H9 (cell line): ENCODE measurements around the gene CTH. TPM values are rescaled to one million over a fixed set of nuclear protein-coding genes. Genes with fewer than 3 reads are reported as not detected.
A peak's percentile ranks its signal among the peaks of the same experiment; 100 is the strongest.

Experiments
- DNase-seq: peaks from one replicate; pipeline ENCODE4 v3.0.0-alpha.2; 2017
- H2AFZ ChIP-seq: one replicate; pipeline ENCODE4 v1.6.1; 2013; ENCODE audit warnings: mild to moderate bottlenecking, low read length, control low read depth, moderate library complexity
- H2AK5ac ChIP-seq: 2 replicates; pipeline ENCODE4 v1.6.1; 2013; ENCODE audit warnings: low read length, control low read depth, mixed read lengths; ENCODE audit not compliant: insufficient read length
- H2BK120ac ChIP-seq: one replicate; pipeline ENCODE4 v1.6.1; 2013; ENCODE audit warnings: low read depth, mild to moderate bottlenecking, low read length, control low read depth, inconsistent platforms; ENCODE audit not compliant: poor library complexity, severe bottlenecking
- H2BK12ac ChIP-seq: 2 replicates; pipeline ENCODE4 v1.6.1; 2013; ENCODE audit warnings: low read length, control low read depth, mixed read lengths, low read depth; ENCODE audit not compliant: insufficient read length
- H2BK15ac ChIP-seq: 2 replicates; pipeline ENCODE4 v1.6.1; 2013; ENCODE audit warnings: low read depth, low read length, control low read depth
- H2BK20ac ChIP-seq: one replicate; pipeline ENCODE4 v1.6.1; 2013; ENCODE audit warnings: low read depth, mild to moderate bottlenecking, low read length, control low read depth, inconsistent platforms; ENCODE audit not compliant: poor library complexity, severe bottlenecking
- H2BK5ac ChIP-seq: 2 replicates; pipeline ENCODE4 v1.6.1; 2013; ENCODE audit warnings: low read length, control low read depth, mixed read lengths; ENCODE audit not compliant: insufficient read length
- H3K14ac ChIP-seq: 2 replicates; pipeline ENCODE4 v1.6.1; 2013; ENCODE audit warnings: low read length, control low read depth; ENCODE audit not compliant: insufficient read depth
- H3K18ac ChIP-seq: 2 replicates; pipeline ENCODE4 v1.6.1; 2013; ENCODE audit warnings: low read depth, mild to moderate bottlenecking, mixed read lengths, low read length, control low read depth; ENCODE audit not compliant: insufficient read length
- H3K23ac ChIP-seq: 2 replicates; pipeline ENCODE4 v1.6.1; 2013; ENCODE audit warnings: low read length, control low read depth, mixed read lengths, low read depth; ENCODE audit not compliant: insufficient read length
- H3K23me2 ChIP-seq: 2 replicates; pipeline ENCODE4 v1.6.1; 2013; ENCODE audit warnings: low read depth, mild to moderate bottlenecking, mixed read lengths, low read length, control low read depth; ENCODE audit not compliant: insufficient read length, poor library complexity, severe bottlenecking
- H3K27ac ChIP-seq: 2 replicates; pipeline ENCODE4 v1.5.1; 2013; ENCODE audit warnings: low read length, control low read depth, mixed read lengths, low read depth; ENCODE audit not compliant: insufficient read length
- H3K27me3 ChIP-seq: 2 replicates; pipeline ENCODE4 v1.6.1; 2013; ENCODE audit warnings: low read length, control low read depth, inconsistent platforms; ENCODE audit not compliant: insufficient read depth
- H3K4ac ChIP-seq: 2 replicates; pipeline ENCODE4 v1.6.1; 2013; ENCODE audit warnings: low read depth, mild to moderate bottlenecking, control low read depth, inconsistent platforms, low read length, moderate library complexity
- H3K4me1 ChIP-seq: 2 replicates; pipeline ENCODE4 v1.6.1; 2013; ENCODE audit warnings: low read length, control low read depth, inconsistent platforms; ENCODE audit not compliant: insufficient read depth
- H3K4me2 ChIP-seq: 2 replicates; pipeline ENCODE4 v1.6.1; 2013; ENCODE audit warnings: low read length, control low read depth, mixed read lengths; ENCODE audit not compliant: insufficient read length, insufficient read depth
- H3K56ac ChIP-seq: 2 replicates; pipeline ENCODE4 v1.6.1; 2013; ENCODE audit warnings: low read depth, mild to moderate bottlenecking, mixed read lengths, low read length, control low read depth; ENCODE audit not compliant: insufficient read length
- H3K79me1 ChIP-seq: 2 replicates; pipeline ENCODE4 v1.6.1; 2013; ENCODE audit warnings: low read depth, mild to moderate bottlenecking, moderate library complexity, low read length, control low read depth, inconsistent platforms; ENCODE audit not compliant: insufficient read depth, poor library complexity, severe bottlenecking
- H3K79me2 ChIP-seq: 2 replicates; pipeline ENCODE4 v1.6.1; 2013; ENCODE audit warnings: low read length, control low read depth, inconsistent platforms; ENCODE audit not compliant: insufficient read depth
- H3K9ac ChIP-seq: 2 replicates; pipeline ENCODE4 v1.6.1; 2013; ENCODE audit warnings: low read length, control low read depth, mixed read lengths; ENCODE audit not compliant: insufficient read length; ENCODE audit errors: extremely low read depth
- H3K9me3 ChIP-seq: one replicate; pipeline ENCODE4 v1.6.1; 2013; ENCODE audit warnings: low read depth, low read length, inconsistent platforms; ENCODE audit not compliant: control insufficient read depth
- H3T11ph ChIP-seq: one replicate; pipeline ENCODE4 v1.6.1; 2013; ENCODE audit warnings: mild to moderate bottlenecking, low read length, control low read depth, inconsistent platforms
- H4K20me1 ChIP-seq: one replicate; pipeline ENCODE4 v1.6.1; 2013; ENCODE audit not compliant: control insufficient read depth, insufficient read length, insufficient read depth
- H4K5ac ChIP-seq: 2 replicates; pipeline ENCODE4 v1.6.1; 2013; ENCODE audit warnings: low read depth, mild to moderate bottlenecking, mixed read lengths, low read length, control low read depth; ENCODE audit not compliant: insufficient read length
- H4K8ac ChIP-seq: replicated peaks from 2 replicates; pipeline ENCODE4 v1.6.1; 2013; ENCODE audit warnings: low read length, control low read depth, mixed read lengths, low read depth; ENCODE audit not compliant: insufficient read length
- H4K91ac ChIP-seq: 2 replicates; pipeline ENCODE4 v1.6.1; 2013; ENCODE audit warnings: low read depth, mild to moderate bottlenecking, moderate library complexity, mixed read lengths, low read length, control low read depth; ENCODE audit not compliant: insufficient read length
- H3K27ac Mint-ChIP-seq, 3 experiments: 2 replicates in 2 of 3; 3 replicates in 1 of 3; pipeline ENCODE4 v1.8.0; 2020 to 2021; ENCODE audit warnings: mixed read lengths in 3 of 3, mild to moderate bottlenecking in 1 of 3, moderate library complexity in 1 of 3
- H3K27me3 Mint-ChIP-seq: 2 replicates; pipeline ENCODE4 v1.8.0; 2021; ENCODE audit warnings: low read depth, mild to moderate bottlenecking, moderate library complexity, mixed read lengths
- H3K36me3 Mint-ChIP-seq, 3 experiments: 2 replicates in 2 of 3; 3 replicates in 1 of 3; pipeline ENCODE4 v1.8.0; 2020 to 2021; ENCODE audit warnings: low read depth in 3 of 3, mixed read lengths in 3 of 3; ENCODE audit not compliant: insufficient read depth in 1 of 3
- H3K4me1 Mint-ChIP-seq, 2 experiments: 2 replicates each; pipeline ENCODE4 v1.8.0; 2020; ENCODE audit warnings: mixed read lengths in 2 of 2
- H3K4me3 Mint-ChIP-seq, 2 experiments: 2 replicates in 1 of 2; 3 replicates in 1 of 2; pipeline ENCODE4 v1.8.0; 2020 to 2021; ENCODE audit warnings: mild to moderate bottlenecking in 2 of 2, mixed read lengths in 2 of 2, moderate library complexity in 1 of 2
- H3K9me3 Mint-ChIP-seq, 2 experiments: 2 replicates in 1 of 2; 3 replicates in 1 of 2; pipeline ENCODE4 v1.8.0; 2020; ENCODE audit warnings: mild to moderate bottlenecking in 2 of 2, mixed read lengths in 2 of 2, moderate library complexity in 1 of 2
- WGBS: extraction: QIAGEN DNeasy Blood & Tissue Kit; methylation state at CpG from one replicate; pipeline ENCODE4 v1.1.7; 2013; ENCODE audit warnings: missing lambda C conversion rate, low lambda C conversion rate, mixed read lengths; ENCODE audit not compliant: insufficient read length; ENCODE audit errors: extremely low coverage; 5-methylcytosine and 5-hydroxymethylcytosine counted together
- total RNA-seq: library from RNA; stranded (reverse); gene quantifications from 2 replicates; pipeline ENCODE4 v1.2.1, GENCODE V29; 2021
- TF ChIP-seq, protein P1 (sequence below): fragments of 200-600 bp; sonication (generic); conservative IDR thresholded peaks from 3 replicates; pipeline ENCODE4 v1.8.0; 2021; ENCODE audit warnings: antibody characterized with exemption, mild to moderate bottlenecking

The CTH gene
- total RNA-seq, 1 experiment from 2014 or later = 15.5 TPM

DNA sequence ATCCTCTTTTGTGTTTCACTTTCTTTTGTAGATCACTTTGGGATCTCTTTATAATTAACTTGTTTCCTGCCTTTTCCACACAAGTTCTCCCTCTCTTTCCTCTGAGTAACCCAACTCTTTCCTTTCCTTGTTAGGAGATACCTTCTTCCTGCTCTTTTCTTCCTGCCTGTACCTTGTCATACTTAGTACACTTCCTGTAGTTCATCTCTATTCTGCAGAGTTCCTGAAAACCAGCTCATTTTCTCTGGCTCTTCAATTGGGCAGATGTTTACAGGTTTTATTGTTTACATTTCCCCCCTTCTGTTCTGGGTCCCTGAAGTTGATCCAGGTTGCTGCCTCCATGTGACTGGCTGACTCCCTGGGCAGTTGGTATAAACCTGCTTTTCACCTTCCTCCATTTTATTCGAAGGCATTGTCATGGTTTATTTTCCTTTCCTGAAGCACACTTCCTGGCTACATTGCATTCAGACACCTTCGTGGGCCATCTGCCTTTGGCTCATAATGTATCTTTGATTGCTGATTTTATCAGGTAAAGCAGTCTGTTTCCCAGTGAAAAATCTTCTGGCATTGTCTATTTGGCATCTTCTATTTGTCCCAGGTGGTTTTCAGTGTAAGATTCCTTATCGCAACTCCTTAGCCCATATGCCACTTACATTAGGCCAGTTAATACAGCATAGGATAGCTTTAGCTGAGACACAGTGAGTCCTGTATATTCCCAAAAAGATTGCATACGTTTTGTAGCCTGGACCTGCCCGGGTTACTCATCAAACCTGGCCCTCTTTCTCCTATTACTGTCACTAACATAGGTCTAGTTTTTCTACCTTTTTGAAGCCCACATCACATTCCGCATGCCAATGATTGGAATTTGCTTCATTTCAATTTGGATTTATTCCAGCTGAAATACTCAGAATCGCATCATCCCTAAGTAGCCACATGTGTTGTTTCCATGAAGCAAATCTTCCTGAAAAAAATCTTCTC is 15.4 kb downstream of the CTH start:
- no peak overlapping the region for H3K14ac ChIP-seq
- no peak overlapping the region for H3K56ac ChIP-seq
- no peak overlapping the region for H2BK20ac ChIP-seq
- H4K5ac ChIP-seq = no peak overlapping the region
- TF ChIP-seq, protein P1, sequence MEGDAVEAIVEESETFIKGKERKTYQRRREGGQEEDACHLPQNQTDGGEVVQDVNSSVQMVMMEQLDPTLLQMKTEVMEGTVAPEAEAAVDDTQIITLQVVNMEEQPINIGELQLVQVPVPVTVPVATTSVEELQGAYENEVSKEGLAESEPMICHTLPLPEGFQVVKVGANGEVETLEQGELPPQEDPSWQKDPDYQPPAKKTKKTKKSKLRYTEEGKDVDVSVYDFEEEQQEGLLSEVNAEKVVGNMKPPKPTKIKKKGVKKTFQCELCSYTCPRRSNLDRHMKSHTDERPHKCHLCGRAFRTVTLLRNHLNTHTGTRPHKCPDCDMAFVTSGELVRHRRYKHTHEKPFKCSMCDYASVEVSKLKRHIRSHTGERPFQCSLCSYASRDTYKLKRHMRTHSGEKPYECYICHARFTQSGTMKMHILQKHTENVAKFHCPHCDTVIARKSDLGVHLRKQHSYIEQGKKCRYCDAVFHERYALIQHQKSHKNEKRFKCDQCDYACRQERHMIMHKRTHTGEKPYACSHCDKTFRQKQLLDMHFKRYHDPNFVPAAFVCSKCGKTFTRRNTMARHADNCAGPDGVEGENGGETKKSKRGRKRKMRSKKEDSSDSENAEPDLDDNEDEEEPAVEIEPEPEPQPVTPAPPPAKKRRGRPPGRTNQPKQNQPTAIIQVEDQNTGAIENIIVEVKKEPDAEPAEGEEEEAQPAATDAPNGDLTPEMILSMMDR = no peak
- H2BK120ac ChIP-seq = no peak overlapping the region
- H4K8ac ChIP-seq = no peak overlapping the region
- WGBS = no CpG with 5 or more reads among the region's 7 CpGs
- H3K9me3 ChIP-seq = no peaks in the 10 kb centered on the region
- no peaks in the 10 kb centered on the region for H3K23me2 ChIP-seq
- H2AK5ac ChIP-seq = no peak overlapping the region
- H4K91ac ChIP-seq = no peak overlapping the region
- H2BK5ac ChIP-seq = no peak overlapping the region
- Mint-ChIP-seq H3K4me1 (peaks cover 11 to 21% of the 10 kb centered on the region in 2 experiments), H3K36me3 (peaks cover 26 to 66% (median 59%) of the 10 kb centered on the region in 3 experiments), H3K9me3 (no peaks in the 10 kb centered on the region), H3K27me3 (no peaks in the 10 kb centered on the region), H3K27ac (peak overlapping the region; percentile 65 to 82 (median 67)), H3K4me3 (no peak overlapping the region)
- no peak overlapping the region for H3K9ac ChIP-seq
- no peak overlapping the region for H3T11ph ChIP-seq
- H3K23ac ChIP-seq = no peak overlapping the region
- no peaks in the 10 kb centered on the region for H3K27me3 ChIP-seq
- no peaks in the 10 kb centered on the region for H4K20me1 ChIP-seq
- no peak overlapping the region for H3K27ac ChIP-seq
- H2AFZ ChIP-seq = no peak overlapping the region
- no peaks in the 10 kb centered on the region for H3K79me2 ChIP-seq
- no peaks in the 10 kb centered on the region for H3K79me1 ChIP-seq
- H3K18ac ChIP-seq = no peak overlapping the region
- H3K4me2 ChIP-seq = no peak overlapping the region
- H2BK15ac ChIP-seq = no peak overlapping the region
- no peak overlapping the region for H3K4ac ChIP-seq
- no peak overlapping the region for H2BK12ac ChIP-seq
- H3K4me1 ChIP-seq = peaks cover 4% of the 10 kb centered on the region; the same call in 1 of the 2 replicates
- no peak for DNase-seq
